T-helper 2 cell treated with Interferon-gamma antibody and Interleukin-4, amounts not matched to agents 100 ng/mL and 5 ng/mL, for 36 hours (primary cell): ENCODE measurements around the gene ARHGAP26. TPM values are rescaled to one million over a fixed set of nuclear protein-coding genes. Genes with fewer than 3 reads are reported as not detected.
"Not testable (repeated sequence)": the region's sequence is repeated elsewhere in the genome, so short reads cannot be mapped to it uniquely, and the experiment has no call there.

ENCODE experiments used
- intact Hi-C: fragments of 100-400 bp; cut with micrococcal nuclease; formaldehyde crosslinking; loops from one replicate; pipeline ENCODE4 v1.15.1; 2023
- total RNA-seq: library from RNA; stranded (reverse); gene quantifications from 2 replicates; pipeline ENCODE4 v1.2.3, GENCODE V29; 2022

ARHGAP26 gene
- total RNA-seq, 1 donor from 2014 or later = 24.7 TPM

DNA sequence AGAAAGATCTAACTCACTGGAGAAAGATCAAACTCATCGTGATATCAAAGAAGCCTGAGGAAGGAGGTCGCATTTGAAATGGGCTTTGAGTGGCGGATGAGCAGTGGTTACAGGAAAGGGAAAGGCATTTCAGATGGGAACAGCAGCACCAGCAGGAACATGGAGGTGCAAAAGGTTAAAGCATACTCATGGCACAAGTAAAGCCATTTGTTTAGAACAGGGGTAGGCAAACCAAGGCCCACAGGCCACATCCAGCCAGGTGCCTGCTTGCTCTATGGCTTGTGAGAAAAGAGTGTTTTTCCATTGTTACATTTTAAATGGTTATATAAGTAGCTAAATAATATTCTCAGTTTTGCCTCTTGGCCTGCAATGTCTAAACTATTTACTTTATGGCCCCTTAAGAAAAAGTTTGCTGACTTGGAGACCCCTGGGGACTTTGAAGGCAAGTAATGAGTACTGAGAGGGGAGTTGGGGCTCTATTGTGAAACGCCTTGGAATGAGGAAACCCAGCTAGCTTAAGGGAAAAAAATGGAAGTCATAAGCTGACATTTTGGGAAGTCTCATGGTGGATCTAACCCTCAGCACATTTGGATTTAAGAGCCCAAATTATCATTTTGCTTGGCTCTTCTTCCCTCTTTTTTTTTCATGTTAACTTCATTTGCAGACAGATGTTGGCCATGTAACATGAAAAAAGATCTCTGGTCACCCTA lies 422.2 kb downstream of the ARHGAP26 start:
- intact Hi-C loops = loop anchor here (10.0 kb wide), 1 partner anchor 132 kb away; no protein-coding TSS in a partner anchor

DNA sequence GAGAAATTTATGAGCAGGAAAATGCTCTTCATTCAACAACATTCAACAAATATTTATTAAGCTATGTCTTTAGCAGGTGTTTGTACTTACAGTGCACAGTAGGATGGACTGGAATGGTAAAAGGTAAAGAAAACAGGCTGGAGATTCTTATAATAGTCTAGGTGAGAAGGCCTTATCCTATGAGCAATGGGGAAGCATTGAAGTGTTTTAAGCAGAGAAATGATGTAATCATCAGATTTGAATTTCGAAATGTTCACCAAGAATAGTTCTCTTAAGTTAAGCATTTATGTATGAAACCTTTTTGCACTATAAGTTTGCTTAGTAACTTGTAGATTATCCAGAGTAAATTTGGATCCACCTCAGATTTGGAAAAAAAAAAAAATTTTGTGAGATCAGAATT lies 424.0 kb downstream of the ARHGAP26 start:
- intact Hi-C loops = loop anchor here (10.0 kb wide), 1 partner anchor 131 kb away; no protein-coding TSS in a partner anchor

DNA sequence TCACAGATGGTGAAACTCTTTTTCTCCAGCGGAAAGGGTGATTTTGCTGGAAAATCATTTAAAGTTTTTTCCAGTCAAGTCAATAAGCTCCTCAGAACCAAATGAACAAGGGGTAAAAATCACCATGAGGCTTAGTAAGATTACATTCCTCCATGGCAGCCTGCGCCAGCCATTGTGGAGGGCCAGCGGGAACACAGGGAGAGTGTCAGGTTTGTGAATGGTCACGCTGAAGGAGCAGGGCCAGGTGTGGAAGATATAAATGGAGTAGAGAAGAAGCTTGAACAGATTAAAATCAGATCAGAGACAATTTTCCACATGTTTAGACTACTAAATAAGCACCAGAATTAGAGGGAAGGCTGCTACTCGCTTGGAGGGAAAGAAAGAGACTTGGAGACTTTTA lies 424.5 kb downstream of the ARHGAP26 start:
- intact Hi-C loops = loop anchor here (10.0 kb wide), 1 partner anchor 130 kb away; no protein-coding TSS in a partner anchor

GRCh38 chr5:143195491-143195890 lies 425.3 kb downstream of the ARHGAP26 start:
- intact Hi-C loops = loop anchor here (10.0 kb wide), 1 partner anchor 129 kb away; no protein-coding TSS in a partner anchor

- intact Hi-C loops = loop anchor here (10.0 kb wide), 1 partner anchor 128 kb away; no protein-coding TSS in a partner anchor
These were observed 426.6 kb downstream of the ARHGAP26 start for GRCh38 chr5:143196601-143197259.

- intact Hi-C loops = loop anchor here (10.0 kb wide), 1 partner anchor 128 kb away; no protein-coding TSS in a partner anchor
These were observed 427.1 kb downstream of the ARHGAP26 start for GRCh38 chr5:143197260-143197656.

DNA sequence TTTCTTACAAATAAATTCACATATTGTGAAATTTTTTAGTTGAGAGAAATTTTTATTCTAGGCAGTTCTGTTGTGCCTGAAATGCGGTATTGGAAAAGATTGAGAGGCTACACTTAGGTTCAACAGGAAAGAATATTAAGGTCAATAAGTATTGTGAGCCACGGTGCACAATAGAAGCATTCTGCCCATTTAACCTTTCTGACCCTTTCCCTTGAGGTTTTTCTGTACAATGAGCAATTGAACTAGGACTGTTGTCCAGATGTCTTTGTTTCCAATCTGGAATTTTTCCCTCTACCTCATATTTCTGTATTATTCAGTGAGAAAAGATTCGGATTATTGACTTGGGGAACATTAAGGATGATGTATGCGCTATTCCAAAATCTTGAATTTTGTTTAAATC lies 428.2 kb downstream of the ARHGAP26 start:
- intact Hi-C loops = loop anchor here (10.0 kb wide), 1 partner anchor 126 kb away; no protein-coding TSS in a partner anchor

- intact Hi-C loops = loop anchor here (10.0 kb wide), 1 partner anchor 126 kb away; no protein-coding TSS in a partner anchor
These were observed 429.0 kb downstream of the ARHGAP26 start for GRCh38 chr5:143199161-143199560.

DNA sequence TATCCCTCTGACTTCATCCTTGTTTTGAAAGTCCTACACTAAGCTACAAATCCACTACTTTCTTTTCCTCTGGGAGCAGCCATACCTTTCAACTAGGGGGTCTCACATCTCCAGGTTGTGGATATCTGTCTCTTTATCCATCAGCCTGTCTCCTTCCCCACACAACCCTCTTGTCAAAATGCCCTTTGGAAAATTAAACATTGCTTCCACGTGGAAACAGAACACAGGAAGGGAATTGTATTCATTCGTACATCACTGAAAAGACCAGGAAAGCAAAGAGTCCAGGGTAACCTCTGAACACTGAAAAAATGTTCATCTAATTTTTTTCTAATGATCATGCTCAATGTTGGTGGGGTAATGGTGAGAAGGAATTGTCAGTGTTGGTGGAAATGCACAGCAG lies 429.7 kb downstream of the ARHGAP26 start:
- intact Hi-C loops = loop anchor here (10.0 kb wide), 1 partner anchor 125 kb away; no protein-coding TSS in a partner anchor

DNA sequence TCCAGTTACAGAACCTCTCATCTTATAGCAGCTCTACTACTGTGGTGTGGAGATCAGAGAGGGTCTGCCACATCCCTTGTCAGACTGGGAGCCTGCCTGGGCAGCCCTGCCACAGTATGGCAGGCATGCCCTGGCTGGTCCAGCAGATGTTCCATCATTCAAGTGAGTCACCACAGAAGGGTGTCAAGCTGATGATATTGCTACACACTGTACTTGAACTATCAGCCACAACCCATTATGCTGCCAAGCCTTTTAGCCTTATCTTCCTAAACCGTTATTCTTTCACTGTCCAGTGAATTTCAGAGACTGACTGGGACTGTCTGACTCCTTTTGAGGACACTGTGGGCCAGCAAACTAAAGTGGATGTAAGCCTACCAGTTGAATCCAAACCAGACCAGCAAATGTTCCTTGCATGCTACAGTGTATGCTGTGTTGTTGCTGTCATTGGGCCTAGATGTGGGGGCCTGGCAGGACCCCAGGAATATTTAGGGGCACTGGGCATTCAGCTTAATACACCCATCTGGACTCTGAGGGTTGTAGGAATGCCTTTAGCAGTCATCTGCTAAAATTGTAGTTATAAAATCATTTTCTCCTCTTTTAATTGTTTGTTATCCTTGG lies 430.7 kb downstream of the ARHGAP26 start:
- intact Hi-C loops = no loop called here

DNA sequence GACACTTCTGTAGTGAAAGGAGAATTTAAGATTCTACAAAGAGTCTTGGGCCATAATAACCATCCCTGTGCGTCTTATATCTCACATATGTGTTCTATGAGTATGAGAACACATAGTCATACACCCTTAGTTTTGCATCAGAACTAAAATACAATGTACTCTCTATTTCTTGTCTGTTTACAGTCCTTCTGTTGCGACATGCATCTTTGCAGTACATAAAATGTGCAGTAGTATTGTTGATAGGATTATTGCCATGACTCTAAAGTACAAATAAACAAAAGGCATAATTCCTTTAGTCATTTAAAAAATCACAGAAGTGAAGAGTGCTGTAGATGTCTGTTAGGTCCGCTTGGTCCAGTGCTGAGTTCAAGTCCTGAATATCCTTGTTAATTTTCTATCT lies 431.4 kb downstream of the ARHGAP26 start:
- intact Hi-C loops = no loop called here

DNA sequence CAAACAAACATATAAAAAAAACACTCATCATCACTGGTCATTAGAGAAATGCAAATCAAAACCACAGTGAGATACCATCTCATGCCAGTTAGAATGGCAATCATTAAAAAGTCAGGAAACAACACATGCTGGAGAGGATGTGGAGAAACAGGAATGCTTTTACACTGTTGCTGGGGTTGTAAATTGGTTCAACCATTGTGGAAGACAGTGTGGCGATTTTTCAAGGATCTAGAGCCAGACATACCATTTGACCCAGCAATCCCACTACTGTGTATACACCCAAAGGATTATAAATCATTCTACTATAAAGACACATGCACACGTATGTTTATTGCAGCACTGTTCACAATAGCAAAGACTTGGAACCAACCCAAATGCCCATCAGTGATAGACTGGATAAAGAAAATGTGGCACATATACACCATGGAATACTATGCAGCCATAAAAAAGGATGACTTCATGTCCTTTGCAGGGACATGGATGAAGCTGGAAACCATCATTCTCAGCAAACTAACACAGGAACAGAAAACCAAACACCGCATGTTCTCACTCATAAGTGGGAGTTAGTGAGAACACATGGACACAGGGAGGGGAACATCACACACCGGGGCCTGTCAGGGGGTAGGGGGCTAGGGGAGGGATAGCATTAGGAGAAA lies 433.3 kb downstream of the ARHGAP26 start:
- intact Hi-C loops = not testable (repeated sequence)

DNA sequence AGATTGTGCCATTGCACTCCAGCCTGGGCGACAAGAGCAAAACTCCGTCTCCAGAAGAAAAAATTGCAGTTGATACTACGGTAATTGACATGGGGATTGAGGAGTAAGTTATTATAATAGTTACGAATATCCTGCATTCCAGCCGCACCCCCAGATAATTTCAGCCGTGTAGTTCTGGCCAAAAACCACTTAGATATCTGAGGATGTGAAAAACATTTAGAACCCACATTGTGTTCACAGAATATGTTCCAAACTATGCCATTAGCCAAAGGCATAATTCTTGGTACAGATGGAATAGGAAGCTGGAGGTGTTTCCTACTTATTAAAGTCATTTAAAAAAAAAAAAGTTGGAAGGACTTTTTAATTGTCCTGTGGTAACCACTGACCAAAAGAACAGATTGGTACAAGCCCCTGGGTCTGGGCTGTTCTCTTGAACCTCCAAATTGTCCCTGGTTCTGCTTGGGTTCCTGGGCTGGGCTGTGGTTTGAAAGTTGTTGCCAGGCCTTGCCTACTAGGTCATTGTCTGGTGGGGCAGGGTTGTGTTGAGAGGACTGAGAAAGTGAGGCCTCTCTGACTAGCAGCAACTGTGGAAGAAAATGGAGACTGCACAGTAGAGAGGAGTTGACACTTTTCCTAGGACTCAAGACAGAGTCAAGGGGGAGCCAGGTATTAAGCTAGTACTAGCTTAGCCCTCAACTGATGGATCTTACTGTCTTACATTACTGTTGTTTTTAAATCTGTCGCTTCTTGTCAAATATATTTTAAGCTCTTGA lies 434.5 kb downstream of the ARHGAP26 start:
- intact Hi-C loops = no loop called here

GRCh38 chr5:143205386-143205785 lies 435.2 kb downstream of the ARHGAP26 start:
- intact Hi-C loops = no loop called here

- intact Hi-C loops = no loop called here
These were observed 435.7 kb downstream of the ARHGAP26 start for GRCh38 chr5:143205883-143206195.

DNA sequence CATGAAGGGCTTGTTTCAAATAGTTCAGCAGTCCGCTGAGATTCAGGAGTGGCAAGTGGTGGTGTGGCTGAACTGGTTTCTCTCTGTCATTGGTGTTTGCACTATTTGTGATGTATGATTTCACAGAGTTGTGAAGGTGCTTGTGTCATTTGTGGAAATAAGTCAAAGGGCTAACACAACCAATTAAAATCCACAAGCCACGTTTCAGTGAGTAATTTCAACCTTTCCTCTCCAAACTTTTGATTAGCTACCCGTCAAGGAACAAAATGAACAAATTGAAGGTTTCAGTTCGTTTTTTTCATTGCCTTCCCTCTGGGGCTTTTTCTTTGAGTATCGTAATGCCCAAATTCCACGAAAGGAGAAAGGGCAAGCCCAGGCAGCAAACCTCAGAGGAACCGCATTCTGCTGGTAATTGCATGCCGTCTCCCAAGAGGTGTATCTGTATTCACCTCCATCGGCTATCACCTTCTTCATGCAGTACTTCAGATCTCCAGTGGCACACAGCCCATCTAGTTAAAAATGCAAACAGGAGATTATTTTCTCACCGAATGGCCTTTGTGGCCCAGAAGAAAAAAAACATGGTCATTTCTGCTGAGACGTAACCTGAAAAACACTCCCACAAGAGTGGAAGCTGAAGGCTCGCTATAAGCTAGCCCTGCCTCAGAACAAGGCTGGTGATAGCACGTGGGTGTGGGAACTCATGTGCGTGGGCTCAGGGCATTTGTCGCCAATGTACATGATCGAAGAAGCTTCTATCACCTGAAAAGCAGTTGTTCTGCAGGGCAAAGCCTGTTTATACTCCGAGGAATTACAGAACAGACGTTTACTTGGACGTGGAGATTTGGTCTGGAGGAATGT lies 436.2 kb downstream of the ARHGAP26 start:
- intact Hi-C loops = no loop called here

GRCh38 chr5:143207058-143207457 lies 436.9 kb downstream of the ARHGAP26 start:
- intact Hi-C loops = no loop called here

- intact Hi-C loops = no loop called here
These were observed 437.6 kb downstream of the ARHGAP26 start for GRCh38 chr5:143207563-143208364.

DNA sequence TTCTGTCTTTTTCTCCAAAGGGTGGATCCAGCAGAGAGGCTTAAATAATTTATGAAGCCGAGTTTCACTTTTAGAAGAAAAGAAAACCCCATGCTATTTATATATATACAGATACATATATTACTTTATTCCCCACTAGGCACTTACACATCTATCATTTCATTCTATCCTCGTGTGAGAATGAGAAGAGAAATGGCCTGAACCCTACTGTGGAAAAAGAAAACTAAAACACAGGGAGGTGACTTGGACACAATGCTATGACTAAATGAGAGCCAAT lies 438.1 kb downstream of the ARHGAP26 start:
- intact Hi-C loops = no loop called here
